ENCODE results near the gene ZBTB2.

Gene ZBTB2, protein sequence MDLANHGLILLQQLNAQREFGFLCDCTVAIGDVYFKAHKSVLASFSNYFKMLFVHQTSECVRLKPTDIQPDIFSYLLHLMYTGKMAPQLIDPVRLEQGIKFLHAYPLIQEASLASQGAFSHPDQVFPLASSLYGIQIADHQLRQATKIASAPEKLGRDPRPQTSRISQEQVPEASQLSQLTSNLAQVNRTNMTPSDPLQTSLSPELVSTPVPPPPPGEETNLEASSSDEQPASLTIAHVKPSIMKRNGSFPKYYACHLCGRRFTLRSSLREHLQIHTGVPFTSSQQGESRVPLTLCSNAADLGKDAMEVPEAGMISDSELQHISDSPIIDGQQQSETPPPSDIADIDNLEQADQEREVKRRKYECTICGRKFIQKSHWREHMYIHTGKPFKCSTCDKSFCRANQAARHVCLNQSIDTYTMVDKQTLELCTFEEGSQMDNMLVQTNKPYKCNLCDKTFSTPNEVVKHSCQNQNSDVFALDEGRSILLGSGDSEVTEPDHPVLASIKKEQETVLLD

DNA sequence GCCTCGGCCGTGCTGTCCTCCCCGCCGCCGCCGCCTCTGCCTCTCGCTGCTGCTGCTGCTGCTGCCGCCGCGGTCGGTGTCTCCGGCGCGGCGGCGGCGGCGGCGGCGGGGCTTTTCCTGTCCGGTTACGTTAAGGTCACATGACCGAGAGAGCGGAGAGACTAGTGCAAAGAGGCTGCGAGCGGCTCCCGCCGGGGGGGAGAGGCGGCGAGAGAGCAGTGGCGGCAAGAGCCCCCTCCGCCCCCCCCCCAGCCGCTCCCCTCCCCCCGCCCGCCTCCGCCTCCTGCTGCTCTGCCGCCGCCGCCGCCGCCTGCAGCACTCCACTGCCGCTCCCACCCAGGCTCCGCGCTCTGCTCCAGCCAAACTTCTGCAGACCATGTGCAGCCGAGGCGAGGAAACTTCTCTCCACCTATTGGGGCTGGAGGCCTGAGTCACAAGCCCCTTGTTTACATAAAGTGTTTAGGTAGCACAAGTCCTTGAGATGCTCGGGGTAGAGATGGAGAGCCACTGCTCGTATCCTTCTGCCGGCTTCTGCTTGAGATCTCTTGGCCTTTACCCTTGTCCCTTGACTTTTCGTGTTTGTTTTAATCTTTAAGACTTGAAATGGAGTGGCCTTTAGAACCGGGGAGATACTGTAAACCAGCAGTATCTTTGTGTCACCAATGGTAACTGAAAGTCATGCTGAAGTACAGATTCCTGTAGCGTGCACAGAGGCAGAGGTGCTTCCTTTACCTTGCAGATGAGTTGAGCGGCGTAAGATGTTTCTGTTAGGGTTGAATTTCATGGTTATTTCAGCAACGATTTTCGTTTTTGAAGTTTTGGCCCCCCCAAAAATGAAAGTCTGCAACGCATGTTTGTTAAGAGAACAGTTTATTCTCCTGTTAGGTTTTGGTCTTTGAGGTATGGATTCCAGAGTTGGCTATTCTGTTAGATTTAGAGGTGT lies at the start of gene ZBTB2:
TSS of gene ZBTB2 (minus strand) at position 89 of the 943 bp plus-strand sequence. CDS start 17,922 bp downstream, outside the sequence.
- POLR2A ChIA-PET: interaction anchor here (1.1 to 2.6 kb wide), 2 partner anchors 60 kb away, joined by 5 to 22 read pairs; partner anchors contain the start of gene RMND1

More for the DNA sequence above, at the start of gene ZBTB2:
- peaks cover 0 to 34% of the 10 kb centered on the region in 2 experiments; a peak in 1 of 3 replicates for H3K36me3 ChIP-seq (ENCODE audit: control insufficient read depth in 2 of 2, insufficient read depth in 1 of 2, low read length in 2 of 2)
- CTCF ChIA-PET: no interaction called here
- peak within 1 kb of the TSS; percentile 97 for H3K4me3 ChIP-seq (ENCODE audit: low read depth, low read length)
- TF ChIP-seq ZBTB20 (tag by site-specific recombination; IDR thresholded peaks at IDR 0.05) (peak; percentile 43), ZNF2 (tag by site-specific recombination; IDR thresholded peaks at IDR 0.05) (0 out of 2 replicates have a peak, but pooled peaks have one; percentile 35), SP2 (tag by site-specific recombination; IDR thresholded peaks at IDR 0.05) (peak; percentile 3; the same call in 1 of the 2 replicates), GLIS2 (tag by site-specific recombination; IDR thresholded peaks at IDR 0.05) (no peak), ZNF214 (tag by site-specific recombination; IDR thresholded peaks at IDR 0.05; ENCODE audit: borderline replicate concordance) (no peak), ZNF600 (tag by site-specific recombination; IDR thresholded peaks at IDR 0.05) (peak; percentile 95), ZNF624 (tag by site-specific recombination; IDR thresholded peaks at IDR 0.05) (no peak), ZNF341 (tag by site-specific recombination; IDR thresholded peaks at IDR 0.05; ENCODE audit: low read depth) (peak; percentile 74), ZFP3 (tag by site-specific recombination; IDR thresholded peaks at IDR 0.05; ENCODE audit: low read depth) (no peak), ZNF660 (tag by site-specific recombination; IDR thresholded peaks at IDR 0.05) (0 out of 2 replicates have a peak, but pooled peaks have one; percentile 32), ZNF549 (tag by site-specific recombination; IDR thresholded peaks at IDR 0.05) (no peak), ZNF654 (tag by site-specific recombination; IDR thresholded peaks at IDR 0.05; ENCODE audit: low read depth) (no peak), ZBTB17 (tag by site-specific recombination; IDR thresholded peaks at IDR 0.05) (peak; percentile 71), ZNF561 (tag by site-specific recombination; IDR thresholded peaks at IDR 0.05; ENCODE audit: borderline replicate concordance) (0 out of 2 replicates have a peak, but pooled peaks have one; percentile 33), ZNF610 (tag by site-specific recombination; IDR thresholded peaks at IDR 0.05; ENCODE audit: borderline replicate concordance) (peak; percentile 87; the same call in 1 of the 2 replicates), ZSCAN30 (tag by site-specific recombination; IDR thresholded peaks at IDR 0.05) (0 out of 2 replicates have a peak, but pooled peaks have one; percentile 21), ZNF37A (tag by site-specific recombination; IDR thresholded peaks at IDR 0.05) (no peak), ZFP37 (tag by site-specific recombination; IDR thresholded peaks at IDR 0.05) (0 out of 2 replicates have a peak, but pooled peaks have one; percentile 44), OSR2 (tag by site-specific recombination; IDR thresholded peaks at IDR 0.05) (peak; percentile 85), ZEB2 (tag by site-specific recombination; IDR thresholded peaks at IDR 0.05) (peak; percentile 23; the same call in 1 of the 2 replicates)
- TF ChIP-seq, protein P1, sequence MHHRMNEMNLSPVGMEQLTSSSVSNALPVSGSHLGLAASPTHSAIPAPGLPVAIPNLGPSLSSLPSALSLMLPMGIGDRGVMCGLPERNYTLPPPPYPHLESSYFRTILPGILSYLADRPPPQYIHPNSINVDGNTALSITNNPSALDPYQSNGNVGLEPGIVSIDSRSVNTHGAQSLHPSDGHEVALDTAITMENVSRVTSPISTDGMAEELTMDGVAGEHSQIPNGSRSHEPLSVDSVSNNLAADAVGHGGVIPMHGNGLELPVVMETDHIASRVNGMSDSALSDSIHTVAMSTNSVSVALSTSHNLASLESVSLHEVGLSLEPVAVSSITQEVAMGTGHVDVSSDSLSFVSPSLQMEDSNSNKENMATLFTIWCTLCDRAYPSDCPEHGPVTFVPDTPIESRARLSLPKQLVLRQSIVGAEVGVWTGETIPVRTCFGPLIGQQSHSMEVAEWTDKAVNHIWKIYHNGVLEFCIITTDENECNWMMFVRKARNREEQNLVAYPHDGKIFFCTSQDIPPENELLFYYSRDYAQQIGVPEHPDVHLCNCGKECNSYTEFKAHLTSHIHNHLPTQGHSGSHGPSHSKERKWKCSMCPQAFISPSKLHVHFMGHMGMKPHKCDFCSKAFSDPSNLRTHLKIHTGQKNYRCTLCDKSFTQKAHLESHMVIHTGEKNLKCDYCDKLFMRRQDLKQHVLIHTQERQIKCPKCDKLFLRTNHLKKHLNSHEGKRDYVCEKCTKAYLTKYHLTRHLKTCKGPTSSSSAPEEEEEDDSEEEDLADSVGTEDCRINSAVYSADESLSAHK (tag by site-specific recombination; IDR thresholded peaks at IDR 0.05): no peak
- TF ChIP-seq, protein P2, sequence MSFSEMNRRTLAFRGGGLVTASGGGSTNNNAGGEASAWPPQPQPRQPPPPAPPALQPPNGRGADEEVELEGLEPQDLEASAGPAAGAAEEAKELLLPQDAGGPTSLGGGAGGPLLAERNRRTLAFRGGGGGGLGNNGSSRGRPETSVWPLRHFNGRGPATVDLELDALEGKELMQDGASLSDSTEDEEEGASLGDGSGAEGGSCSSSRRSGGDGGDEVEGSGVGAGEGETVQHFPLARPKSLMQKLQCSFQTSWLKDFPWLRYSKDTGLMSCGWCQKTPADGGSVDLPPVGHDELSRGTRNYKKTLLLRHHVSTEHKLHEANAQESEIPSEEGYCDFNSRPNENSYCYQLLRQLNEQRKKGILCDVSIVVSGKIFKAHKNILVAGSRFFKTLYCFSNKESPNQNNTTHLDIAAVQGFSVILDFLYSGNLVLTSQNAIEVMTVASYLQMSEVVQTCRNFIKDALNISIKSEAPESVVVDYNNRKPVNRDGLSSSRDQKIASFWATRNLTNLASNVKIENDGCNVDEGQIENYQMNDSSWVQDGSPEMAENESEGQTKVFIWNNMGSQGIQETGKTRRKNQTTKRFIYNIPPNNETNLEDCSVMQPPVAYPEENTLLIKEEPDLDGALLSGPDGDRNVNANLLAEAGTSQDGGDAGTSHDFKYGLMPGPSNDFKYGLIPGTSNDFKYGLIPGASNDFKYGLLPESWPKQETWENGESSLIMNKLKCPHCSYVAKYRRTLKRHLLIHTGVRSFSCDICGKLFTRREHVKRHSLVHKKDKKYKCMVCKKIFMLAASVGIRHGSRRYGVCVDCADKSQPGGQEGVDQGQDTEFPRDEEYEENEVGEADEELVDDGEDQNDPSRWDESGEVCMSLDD (tag by site-specific recombination; IDR thresholded peaks at IDR 0.05): peak; percentile 45; the same call in 1 of the 2 replicates
- TF ChIP-seq, protein P3, sequence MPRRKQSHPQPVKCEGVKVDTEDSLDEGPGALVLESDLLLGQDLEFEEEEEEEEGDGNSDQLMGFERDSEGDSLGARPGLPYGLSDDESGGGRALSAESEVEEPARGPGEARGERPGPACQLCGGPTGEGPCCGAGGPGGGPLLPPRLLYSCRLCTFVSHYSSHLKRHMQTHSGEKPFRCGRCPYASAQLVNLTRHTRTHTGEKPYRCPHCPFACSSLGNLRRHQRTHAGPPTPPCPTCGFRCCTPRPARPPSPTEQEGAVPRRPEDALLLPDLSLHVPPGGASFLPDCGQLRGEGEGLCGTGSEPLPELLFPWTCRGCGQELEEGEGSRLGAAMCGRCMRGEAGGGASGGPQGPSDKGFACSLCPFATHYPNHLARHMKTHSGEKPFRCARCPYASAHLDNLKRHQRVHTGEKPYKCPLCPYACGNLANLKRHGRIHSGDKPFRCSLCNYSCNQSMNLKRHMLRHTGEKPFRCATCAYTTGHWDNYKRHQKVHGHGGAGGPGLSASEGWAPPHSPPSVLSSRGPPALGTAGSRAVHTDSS (tag by site-specific recombination; IDR thresholded peaks at IDR 0.05): 0 out of 2 replicates have a peak, but pooled peaks have one; percentile 17
- TF ChIP-seq, protein P4, sequence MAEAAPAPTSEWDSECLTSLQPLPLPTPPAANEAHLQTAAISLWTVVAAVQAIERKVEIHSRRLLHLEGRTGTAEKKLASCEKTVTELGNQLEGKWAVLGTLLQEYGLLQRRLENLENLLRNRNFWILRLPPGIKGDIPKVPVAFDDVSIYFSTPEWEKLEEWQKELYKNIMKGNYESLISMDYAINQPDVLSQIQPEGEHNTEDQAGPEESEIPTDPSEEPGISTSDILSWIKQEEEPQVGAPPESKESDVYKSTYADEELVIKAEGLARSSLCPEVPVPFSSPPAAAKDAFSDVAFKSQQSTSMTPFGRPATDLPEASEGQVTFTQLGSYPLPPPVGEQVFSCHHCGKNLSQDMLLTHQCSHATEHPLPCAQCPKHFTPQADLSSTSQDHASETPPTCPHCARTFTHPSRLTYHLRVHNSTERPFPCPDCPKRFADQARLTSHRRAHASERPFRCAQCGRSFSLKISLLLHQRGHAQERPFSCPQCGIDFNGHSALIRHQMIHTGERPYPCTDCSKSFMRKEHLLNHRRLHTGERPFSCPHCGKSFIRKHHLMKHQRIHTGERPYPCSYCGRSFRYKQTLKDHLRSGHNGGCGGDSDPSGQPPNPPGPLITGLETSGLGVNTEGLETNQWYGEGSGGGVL (tag by site-specific recombination; IDR thresholded peaks at IDR 0.05): peak; percentile 72
- H3K4me1 ChIP-seq (ENCODE audit: control insufficient read depth, insufficient read depth, low read length): peaks cover 6% of the 10 kb centered on the region
- H3K27ac ChIP-seq (ENCODE audit: extremely low read depth, low read depth, low read length): peak within 1 kb of the TSS; percentile 100
- H3K9me3 ChIP-seq (ENCODE audit: control insufficient read depth, insufficient read depth, low read depth, low read length): no peaks in the 10 kb centered on the region

Data from HEK293 (cell line).